Heart right ventricle (tissue), 16 donors: ENCODE measurements around the gene NT5DC4. TPM values are rescaled to one million over a fixed set of nuclear protein-coding genes. Genes with fewer than 3 reads are reported as not detected.

ENCODE experiments used
- ATAC-seq, 8 donors: fragments of 200-7000 bp; cut with Tn5 transposase; one replicate each; pipeline ENCODE4 v1.9.1; 2020; ENCODE audit warnings: mild to moderate bottlenecking in 8 of 8, moderate library complexity in 8 of 8, moderate number of reproducible peaks in 1 of 8
- DNase-seq, 2 donors: peaks; one replicate each; pipeline ENCODE4 v3.0.0-alpha.2; 2020
- H3K27ac ChIP-seq, 10 donors: fragments of 200-600 bp; sonication (generic) in 2 of 10; one replicate each; pipeline versions ENCODE4 v1.5.0 to v1.8.0; 2020 to 2022; ENCODE audit warnings: mild to moderate bottlenecking in 3 of 10
- H3K27me3 ChIP-seq, 7 donors: fragments of 200-600 bp; one replicate each; pipeline ENCODE4 v1.8.0; 2021 to 2022; ENCODE audit warnings: mild to moderate bottlenecking in 2 of 7
- H3K36me3 ChIP-seq, 9 donors: fragments of 200-600 bp; sonication (generic) in 1 of 9; one replicate each; pipeline versions ENCODE4 v1.5.0 to v1.8.0; 2020 to 2022; ENCODE audit warnings: mild to moderate bottlenecking in 2 of 9
- H3K4me1 ChIP-seq, 9 donors: fragments of 200-600 bp; sonication (generic) in 1 of 9; one replicate each; pipeline versions ENCODE4 v1.5.0 to v1.8.0; 2020 to 2022; ENCODE audit warnings: mild to moderate bottlenecking in 4 of 9
- H3K4me3 ChIP-seq, 10 donors: fragments of 200-600 bp; sonication (generic) in 2 of 10; one replicate each; pipeline versions ENCODE4 v1.5.0 to v1.8.0; 2020 to 2022; ENCODE audit warnings: mild to moderate bottlenecking in 7 of 10, moderate library complexity in 2 of 10
- H3K9me3 ChIP-seq, 11 donors: fragments of 200-600 bp in 10 of 11; sonication (generic) in 2 of 11; one replicate each; pipeline versions ENCODE4 v1.5.0 to v1.8.0; 2013 to 2022; ENCODE audit warnings: mild to moderate bottlenecking in 2 of 11, control low read depth in 1 of 11, moderate library complexity in 1 of 11
- WGBS, 2 donors: extraction: QIAGEN DNeasy Blood & Tissue Kit; methylation state at CpG; one replicate each; pipeline ENCODE4 v1.1.7; 2013; ENCODE audit warnings: inconsistent platforms in 1 of 2; 5-methylcytosine and 5-hydroxymethylcytosine counted together
- intact Hi-C, 10 donors: fragments of 100-400 bp; cut with DNase I; formaldehyde crosslinking; loops; one replicate each; pipeline versions ENCODE4 v1.11.1 to v1.14.2; 2022
- polyA plus RNA-seq, 2 donors: library from polyadenylated mRNA; stranded (reverse); fragments of 200-250 nt; gene quantifications; one replicate each; pipeline ENCODE4 v1.2.3, GENCODE V29; 2013
- total RNA-seq, 10 donors: library from RNA; stranded (reverse); fragmentation: NEBNext Ultra II Directional in 3 of 10; extraction: Animal tissue kit (Norgen Biotek cat#: 25700) in 3 of 10; gene quantifications; one replicate each; pipeline versions ENCODE4 v1.2.1 to v1.2.4, GENCODE V29; 2021 to 2023
- TF ChIP-seq, protein P1 (sequence below), 9 donors: fragments of 200-600 bp; sonication (generic) in 2 of 9; IDR thresholded peaks; one replicate each; pipeline versions ENCODE4 v1.5.0 to v1.8.0; 2021 to 2022; ENCODE audit warnings: antibody characterized with exemption in 9 of 9, mild to moderate bottlenecking in 5 of 9, moderate library complexity in 1 of 9
- donor health status: Arrhythmogenic right ventricular cardiomyopathy.
- donor health status: ischemic (EF 13 %, LVEDD 7.1; RV severe dilation, severe dysfunction).
- donor health status: healthy with polysubstance abuse.
- donor health status: DM: no; HTN: yes; CAD: no.
- donor health status: DM: no; HTN: no; CAD: no.
- donor health status: ischemic (EF 25% LVEDD 6.9; RV normal size, moderate dysfunction).
- donor health status: ischemic (EF 25% LVEDD 5.7; RV mildly dilated, moderate dysfunction).
- donor health status: healthy.
- donor health status: DM: yes; HTN: yes; CAD: no.
- donor health status: Ischemic cardiomyopathy.
- donor health status: ischemic (EF 35%, LVEDD 5.7; RV mildly dilated, moderate dysfunction).
- donor health status: nonischemic (EF 11% LVEDD 7.7; RV severe dilation, severe dysfunction).
- donor health status: DM: yes; HTN: yes; CAD: no.
- donor health status: PGD.
- donor health status: ischemic (EF 29% LVEDD 5.4; RV normal size, mild dysfunction).
- donor health status: nonischemic (EF 23%, LVEDD 6.1; RV moderate dilation, normal function).

The NT5DC4 gene
- total and polyA plus RNA-seq, 12 donors: 0.35 TPM; not detected in 11

DNA sequence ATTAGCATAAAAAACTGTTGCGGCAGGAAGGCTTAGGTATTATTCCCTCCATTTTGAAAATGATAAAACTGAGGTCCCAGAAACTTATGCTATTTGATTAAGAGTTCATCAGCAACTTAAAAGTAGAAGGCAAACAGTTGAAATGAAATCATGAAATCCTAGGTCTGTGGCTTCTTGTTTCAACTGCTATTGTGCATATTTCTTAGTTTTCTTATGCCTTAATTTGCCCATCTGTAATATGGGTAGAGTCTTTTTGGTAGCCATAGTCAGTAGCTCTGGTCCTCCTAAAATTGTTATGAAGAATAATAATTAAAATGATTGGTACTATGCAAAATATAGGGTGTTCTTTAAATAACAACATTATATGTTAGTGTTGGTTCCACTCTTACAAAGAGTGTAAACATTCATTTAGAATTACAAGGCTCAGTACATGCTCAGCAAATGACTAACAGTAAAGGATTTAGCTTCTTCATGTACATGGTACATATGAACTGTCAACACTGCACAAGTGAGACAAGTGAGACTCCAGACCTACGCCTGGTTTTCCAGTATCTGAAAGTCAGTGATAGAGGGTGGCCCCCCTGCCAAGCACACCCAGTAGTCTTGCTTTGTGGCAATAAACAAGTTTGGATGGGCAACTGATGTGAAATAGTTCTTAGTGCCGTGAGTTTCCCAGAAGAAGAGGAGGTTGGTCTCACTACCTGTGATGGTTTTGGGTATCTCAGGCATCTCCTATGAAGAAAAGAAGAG is 53.9 kb downstream of the NT5DC4 start:
- DNase-seq (no peak), ATAC-seq (peak in 1 of 8 donors; percentile 50)
- Histone ChIP-seq H3K27ac (no peak overlapping the region), H3K36me3 (no peaks in the 10 kb centered on the region), H3K4me1 (peaks cover 0 to 8% (median 0%) of the 10 kb centered on the region in 9 donors), H3K9me3 (no peaks in the 10 kb centered on the region), H3K4me3 (no peak overlapping the region), H3K27me3 (no peaks in the 10 kb centered on the region)
- 63 to 70% methylated on average over 3 of the region's 3 CpGs for WGBS, 2 donors
- TF ChIP-seq, protein P1, sequence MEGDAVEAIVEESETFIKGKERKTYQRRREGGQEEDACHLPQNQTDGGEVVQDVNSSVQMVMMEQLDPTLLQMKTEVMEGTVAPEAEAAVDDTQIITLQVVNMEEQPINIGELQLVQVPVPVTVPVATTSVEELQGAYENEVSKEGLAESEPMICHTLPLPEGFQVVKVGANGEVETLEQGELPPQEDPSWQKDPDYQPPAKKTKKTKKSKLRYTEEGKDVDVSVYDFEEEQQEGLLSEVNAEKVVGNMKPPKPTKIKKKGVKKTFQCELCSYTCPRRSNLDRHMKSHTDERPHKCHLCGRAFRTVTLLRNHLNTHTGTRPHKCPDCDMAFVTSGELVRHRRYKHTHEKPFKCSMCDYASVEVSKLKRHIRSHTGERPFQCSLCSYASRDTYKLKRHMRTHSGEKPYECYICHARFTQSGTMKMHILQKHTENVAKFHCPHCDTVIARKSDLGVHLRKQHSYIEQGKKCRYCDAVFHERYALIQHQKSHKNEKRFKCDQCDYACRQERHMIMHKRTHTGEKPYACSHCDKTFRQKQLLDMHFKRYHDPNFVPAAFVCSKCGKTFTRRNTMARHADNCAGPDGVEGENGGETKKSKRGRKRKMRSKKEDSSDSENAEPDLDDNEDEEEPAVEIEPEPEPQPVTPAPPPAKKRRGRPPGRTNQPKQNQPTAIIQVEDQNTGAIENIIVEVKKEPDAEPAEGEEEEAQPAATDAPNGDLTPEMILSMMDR (IDR thresholded peaks at IDR 0.05): no peak
- intact Hi-C loops: loop anchor here in 1 of 10 donors (5.0 kb wide), 1 partner anchor 33 kb away; no protein-coding TSS in a partner anchor

DNA sequence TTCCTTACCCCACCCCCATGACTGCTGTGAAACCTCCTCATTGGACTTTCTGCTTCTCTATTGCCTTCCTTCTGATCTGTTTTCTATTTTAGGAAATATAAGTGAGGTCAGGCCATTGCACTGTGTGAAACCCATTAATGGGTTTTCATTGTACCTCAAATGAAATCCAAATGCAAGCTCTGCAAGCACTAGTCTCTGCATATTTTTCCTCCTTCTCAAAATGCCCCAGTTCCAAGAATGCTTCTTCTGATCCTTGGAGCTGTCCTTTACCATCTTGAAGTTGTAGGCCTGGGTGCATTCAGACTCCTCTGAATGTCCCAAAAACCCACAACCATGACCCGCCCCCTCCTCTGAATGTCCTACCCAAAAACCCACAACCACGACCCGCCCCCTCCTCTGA is 55.3 kb downstream of the NT5DC4 start:
- Histone ChIP-seq H3K27ac (no peak overlapping the region), H3K9me3 (no peaks in the 10 kb centered on the region), H3K4me3 (no peak overlapping the region), H3K4me1 (peaks cover 0 to 8% (median 0%) of the 10 kb centered on the region in 9 donors), H3K27me3 (no peaks in the 10 kb centered on the region), H3K36me3 (no peaks in the 10 kb centered on the region)
- TF ChIP-seq, protein P1 (IDR thresholded peaks at IDR 0.05): no peak
- 90 to 100% methylated on average over 2 to 3 of the region's 3 CpGs for WGBS, 2 donors
- intact Hi-C loops: no loop called here
- ATAC-seq (no peak), DNase-seq (no peak)

DNA sequence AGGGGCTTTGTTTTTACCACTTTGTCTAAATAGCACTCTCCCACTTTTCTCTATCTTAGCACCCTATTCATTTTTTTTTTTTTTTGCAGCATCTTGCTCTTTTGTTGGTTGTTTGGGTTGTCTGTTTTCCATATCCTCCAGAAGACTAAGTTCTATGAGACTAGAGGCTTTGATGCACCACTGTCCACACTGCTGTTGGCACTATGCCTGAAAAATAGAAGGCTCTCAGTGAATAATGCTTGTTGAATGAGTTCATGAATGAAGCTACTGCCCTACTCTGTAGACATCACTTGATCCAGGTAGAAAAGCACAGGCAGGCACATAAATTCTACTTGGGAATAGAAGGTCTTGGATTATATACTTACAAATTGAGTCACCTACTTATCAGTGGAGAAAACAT is 56.2 kb downstream of the NT5DC4 start:
- intact Hi-C loops: no loop called here
- no peak overlapping the region for H3K27ac ChIP-seq
- H3K4me1 ChIP-seq: peaks cover 0 to 6% (median 0%) of the 10 kb centered on the region in 9 donors
- H3K4me3 ChIP-seq: no peak overlapping the region
- no peak for ATAC-seq
- no peaks in the 10 kb centered on the region for H3K36me3 ChIP-seq
- TF ChIP-seq, protein P1 (IDR thresholded peaks at IDR 0.05): no peak
- DNase-seq: no peak
- no peaks in the 10 kb centered on the region for H3K9me3 ChIP-seq
- no peaks in the 10 kb centered on the region for H3K27me3 ChIP-seq

DNA sequence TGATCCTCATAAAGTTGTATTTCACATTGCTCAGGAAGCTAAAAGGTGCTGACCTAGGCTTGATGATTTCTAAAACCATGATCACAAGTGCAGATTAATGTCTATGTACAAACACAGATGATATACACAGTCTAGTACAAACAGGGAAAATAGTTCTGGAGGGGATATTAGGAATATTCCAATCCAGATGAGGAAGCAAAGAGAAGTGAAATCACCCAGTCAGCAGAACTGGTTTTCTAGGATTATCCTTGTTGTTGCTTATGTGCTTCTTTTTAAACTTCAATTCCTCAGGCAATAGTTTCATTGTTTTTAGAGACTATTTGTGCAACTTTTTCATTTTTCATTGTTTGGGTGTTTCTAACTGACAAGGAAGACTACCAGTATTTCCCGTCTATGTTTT is 58.8 kb downstream of the NT5DC4 start:
- no peak for DNase-seq
- Histone ChIP-seq H3K9me3 (no peaks in the 10 kb centered on the region), H3K4me3 (no peak overlapping the region), H3K27ac (no peak overlapping the region), H3K36me3 (no peaks in the 10 kb centered on the region), H3K27me3 (peaks cover 0 to 7% (median 0%) of the 10 kb centered on the region in 7 donors), H3K4me1 (peaks cover 0 to 12% (median 0%) of the 10 kb centered on the region in 9 donors)
- ATAC-seq: no peak
- TF ChIP-seq, protein P1 (IDR thresholded peaks at IDR 0.05): no peak
- intact Hi-C loops: no loop called here
- WGBS, 2 donors: 85 to 94% methylated on average over 1 of the region's 1 CpG
